B cell (primary cell): ENCODE measurements around the gene GTF2H2C. TPM values are rescaled to one million over a fixed set of nuclear protein-coding genes. Genes with fewer than 3 reads are reported as not detected.
"Not testable (repeated sequence)": the region's sequence is repeated elsewhere in the genome, so short reads cannot be mapped to it uniquely, and the experiment has no call there.

Experiments
- ATAC-seq: fragments of 200-7000 bp; cut with Tn5 transposase; one replicate; pipeline ENCODE4 v1.10.0; 2021; ENCODE audit warnings: low read depth, mild to moderate bottlenecking, moderate number of reproducible peaks, moderate library complexity
- CTCF ChIA-PET: fragments of 350-600 bp; sonication (Branson Sonifier 250); formaldehyde crosslinking; loops from one replicate; lab custom pipeline; 2021; ENCODE audit warnings: antibody characterized with exemption, inconsistent platforms; lab: Charles Lee
- POLR2A ChIA-PET: fragments of 350-600 bp; sonication (Branson Sonifier 250); formaldehyde crosslinking; loops from one replicate; lab custom pipeline; 2021; ENCODE audit warnings: antibody characterized with exemption; lab: Charles Lee
- DNase-seq: peaks from one replicate; pipeline ENCODE4 v3.0.0; 2013
- H2AFZ ChIP-seq: 2 replicates; pipeline ENCODE4 v1.6.1; 2012; ENCODE audit warnings: mild to moderate bottlenecking, low read depth, low read length; ENCODE audit not compliant: insufficient read depth, poor library complexity, severe bottlenecking
- H3K27ac ChIP-seq, 2 donors: 1 replicate in 1 of 2; 2 replicates in 1 of 2; pipeline ENCODE4 v1.5.1; 2012 to 2013; ENCODE audit warnings: low read length in 2 of 2, mild to moderate bottlenecking in 2 of 2, moderate library complexity in 1 of 2
- H3K27me3 ChIP-seq, 4 experiments: fragments of 200-600 bp in 1 of 4; sonication (generic) in 1 of 4; replicated peaks in 1 of 4; 1 replicate in 2 of 4; 2 replicates in 2 of 4; pipeline versions ENCODE4 v1.6.1 to v1.7.0; 2013 to 2016; ENCODE audit warnings: low read length in 3 of 4, mild to moderate bottlenecking in 2 of 4, mixed read lengths in 1 of 4, moderate library complexity in 1 of 4; ENCODE audit not compliant: insufficient read depth in 4 of 4, control insufficient read depth in 3 of 4; ENCODE audit errors: control extremely low read depth in 1 of 4
- H3K36me3 ChIP-seq, 2 experiments: replicated peaks in 1 of 2; 1 replicate in 1 of 2; 2 replicates in 1 of 2; pipeline versions ENCODE4 v1.6.1 to v1.7.1; 2013; ENCODE audit warnings: low read length in 1 of 2; ENCODE audit not compliant: insufficient read depth in 2 of 2, control insufficient read depth in 1 of 2; ENCODE audit errors: control extremely low read depth in 1 of 2, extremely low read depth in 1 of 2
- H3K4me1 ChIP-seq, 2 donors: fragments of 200-600 bp in 1 of 2; sonication (generic) in 1 of 2; 1 replicate in 1 of 2; 2 replicates in 1 of 2; pipeline versions ENCODE4 v1.5.1 to v1.6.1; 2013 to 2017; ENCODE audit warnings: low read length in 2 of 2; ENCODE audit not compliant: control insufficient read depth in 2 of 2, insufficient read depth in 2 of 2
- H3K4me2 ChIP-seq: replicated peaks from 2 replicates; pipeline ENCODE3; 2012; ENCODE audit warnings: mild to moderate bottlenecking, low read depth, low read length; ENCODE audit not compliant: poor library complexity, severe bottlenecking
- H3K4me3 ChIP-seq, 5 experiments: fragments of 200-600 bp in 1 of 5; sonication (generic) in 1 of 5; 1 replicate in 3 of 5; 2 replicates in 2 of 5; pipeline versions ENCODE4 v1.5.1 to v1.7.0; 2011 to 2016; ENCODE audit warnings: low read length in 4 of 5, mild to moderate bottlenecking in 4 of 5, low read depth in 2 of 5, control low read depth in 1 of 5, moderate library complexity in 1 of 5; ENCODE audit not compliant: insufficient read depth in 1 of 5; ENCODE audit errors: control extremely low read depth in 1 of 5, extremely low read depth in 1 of 5
- H3K79me2 ChIP-seq: fragments of 200-600 bp; sonication (generic); one replicate; pipeline ENCODE4 v1.6.0; 2016; ENCODE audit warnings: low read length; ENCODE audit not compliant: control insufficient read depth, insufficient read depth
- H3K9ac ChIP-seq: fragments of 200-600 bp; sonication (generic); 2 replicates; pipeline ENCODE4 v1.6.1; 2017; ENCODE audit warnings: mild to moderate bottlenecking, low read length, moderate library complexity
- H3K9me3 ChIP-seq, 3 donors: one replicate each; pipeline versions ENCODE4 v1.6.1 to v1.7.1; 2013; ENCODE audit warnings: low read length in 2 of 3; ENCODE audit not compliant: control insufficient read depth in 2 of 3, insufficient read depth in 1 of 3; ENCODE audit errors: control extremely low read depth in 1 of 3
- H4K20me1 ChIP-seq: 2 replicates; pipeline ENCODE4 v1.6.0; 2012; ENCODE audit warnings: mild to moderate bottlenecking, low read length; ENCODE audit not compliant: insufficient read depth, control insufficient read depth, poor library complexity, severe bottlenecking
- H3K27ac Mint-ChIP-seq: one replicate; pipeline ENCODE4 v1.8.0; 2021; ENCODE audit warnings: mixed read lengths
- H3K27me3 Mint-ChIP-seq: one replicate; pipeline ENCODE4 v1.8.0; 2021; ENCODE audit warnings: mixed read lengths
- H3K4me1 Mint-ChIP-seq: one replicate; pipeline ENCODE4 v1.8.0; 2021; ENCODE audit warnings: mixed read lengths
- H3K4me3 Mint-ChIP-seq: one replicate; pipeline ENCODE4 v1.8.0; 2021; ENCODE audit warnings: mixed read lengths
- H3K9me3 Mint-ChIP-seq: one replicate; pipeline ENCODE4 v1.8.0; 2022; ENCODE audit warnings: mixed read lengths; ENCODE audit not compliant: insufficient read depth
- EZH2 ChIP-seq: IDR thresholded peaks from 2 replicates; pipeline ENCODE4 v1.6.1; 2012; ENCODE audit warnings: borderline replicate concordance, low read depth, mild to moderate bottlenecking, moderate library complexity, low read length; ENCODE audit not compliant: insufficient read depth, poor library complexity, severe bottlenecking
- WGBS: methylation state at CpG from one replicate; pipeline ENCODE4 v1.1.5; 2013; ENCODE audit warnings: missing lambda C conversion rate; ENCODE audit not compliant: insufficient coverage; 5-methylcytosine and 5-hydroxymethylcytosine counted together
- intact Hi-C: fragments of 100-400 bp; cut with micrococcal nuclease; formaldehyde crosslinking; loops from one replicate; pipeline ENCODE4 v1.10.0; 2022
- polyA minus RNA-seq: library from RNA; depleted of rRNA, polyadenylated mRNA; stranded (reverse); fragments of >200 nt; gene quantifications from 2 replicates; pipeline ENCODE4 v1.2.3, GENCODE V29; 2012
- polyA plus RNA-seq: library from polyadenylated mRNA; depleted of rRNA; stranded (reverse); fragments of >200 nt; gene quantifications from 2 replicates; pipeline ENCODE4 v1.2.3, GENCODE V29; 2012
- total RNA-seq, 2 donors: library from RNA; stranded (reverse); fragments of 120-200 nt in 1 of 2; gene quantifications; 1 replicate in 1 of 2; 2 replicates in 1 of 2; pipeline versions ENCODE4 v1.2.3 to v1.2.4, GENCODE V29; 2013 to 2022
- TF ChIP-seq, protein P1 (sequence below): fragments of 200-600 bp; IDR thresholded peaks from one replicate; pipeline ENCODE4 v1.8.0; 2022; ENCODE audit warnings: antibody characterized with exemption, mild to moderate bottlenecking

Gene GTF2H2C
- total RNA-seq (46.2 and 55.7 TPM in 2 replicates), polyA plus RNA-seq (13.2 and 23.8 TPM in 2 replicates), polyA minus RNA-seq (12.1 and 19.8 TPM in 2 replicates)
- 49.8 TPM for total RNA-seq (2013)

DNA sequence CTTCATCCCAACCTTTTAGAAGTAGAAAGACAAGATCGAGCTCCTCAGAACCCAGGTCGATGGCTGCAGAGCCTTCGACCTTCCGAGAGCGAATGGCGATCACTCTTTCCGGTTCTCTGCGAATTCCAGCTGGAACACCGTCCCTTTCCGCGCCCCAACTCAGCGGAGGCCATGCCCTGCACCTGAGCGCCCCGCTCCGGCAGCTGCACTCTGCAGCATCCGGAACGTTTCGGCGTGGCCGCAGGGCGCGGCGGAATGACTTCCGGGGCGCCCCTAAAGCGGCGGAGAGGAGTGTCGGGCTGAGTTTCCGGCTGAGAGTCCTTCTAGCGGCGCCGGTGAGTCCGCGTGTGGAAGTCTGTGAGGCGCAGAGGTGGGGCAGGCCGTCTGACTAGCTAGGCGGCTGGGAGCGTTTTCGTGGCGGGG lies at the start of gene GTF2H2C:
Gene GTF2H2C (plus strand): TSS at position 284 of the 423 bp plus-strand sequence. CDS start 4,942 bp downstream, outside the sequence.
- H3K9me3 ChIP-seq, H3K27me3 ChIP-seq, POLR2A ChIA-PET, H4K20me1 ChIP-seq, H3K9me3 Mint-ChIP-seq, intact Hi-C loops, H3K27me3 Mint-ChIP-seq, H3K4me1 Mint-ChIP-seq, H3K36me3 ChIP-seq, CTCF ChIA-PET, H3K79me2 ChIP-seq, H3K4me1 ChIP-seq: not testable (repeated sequence)
- H3K9ac ChIP-seq, result peak within 1 kb of the TSS; percentile 45
- WGBS, result under 1% methylated on average over 22 of the region's 40 CpGs
- H2AFZ ChIP-seq, result peak within 1 kb of the TSS; percentile 66
- peak within 1 kb of the TSS; percentile 30 to 56 (median 42) for H3K4me3 ChIP-seq
- H3K4me2 ChIP-seq, result peak within 1 kb of the TSS; percentile 48
- ATAC-seq, result peak; percentile 97
- H3K27ac ChIP-seq, result peak within 1 kb of the TSS in 1 of 2 donors; percentile 10
- H3K4me3 Mint-ChIP-seq, result peak within 1 kb of the TSS; percentile 98
- DNase-seq, result peak; percentile 79
- peak within 1 kb of the TSS; percentile 93 for H3K27ac Mint-ChIP-seq

DNA sequence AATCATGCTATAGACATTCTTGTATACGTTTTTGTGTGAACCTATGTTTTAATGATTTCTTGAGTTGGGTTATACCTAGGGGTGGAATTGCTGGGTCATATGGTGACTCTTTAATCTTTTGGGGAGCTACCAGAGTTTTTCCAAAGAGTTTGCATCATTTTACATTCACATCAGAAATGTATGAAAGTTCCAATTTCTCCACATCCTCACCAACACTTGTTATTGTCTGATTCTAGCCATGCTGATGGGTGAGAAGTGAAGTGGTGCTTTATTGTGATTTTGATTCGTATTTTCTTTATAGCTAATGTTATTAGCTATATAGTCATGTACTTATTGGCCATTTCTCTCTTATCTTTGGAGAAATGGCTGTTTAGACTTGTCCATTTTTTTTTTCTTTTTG lies 49.3 kb upstream of the GTF2H2C start:
- peaks cover 8% of the 10 kb centered on the region for H3K27me3 Mint-ChIP-seq
- TF ChIP-seq EZH2, result no peak
- TF ChIP-seq, protein P1, sequence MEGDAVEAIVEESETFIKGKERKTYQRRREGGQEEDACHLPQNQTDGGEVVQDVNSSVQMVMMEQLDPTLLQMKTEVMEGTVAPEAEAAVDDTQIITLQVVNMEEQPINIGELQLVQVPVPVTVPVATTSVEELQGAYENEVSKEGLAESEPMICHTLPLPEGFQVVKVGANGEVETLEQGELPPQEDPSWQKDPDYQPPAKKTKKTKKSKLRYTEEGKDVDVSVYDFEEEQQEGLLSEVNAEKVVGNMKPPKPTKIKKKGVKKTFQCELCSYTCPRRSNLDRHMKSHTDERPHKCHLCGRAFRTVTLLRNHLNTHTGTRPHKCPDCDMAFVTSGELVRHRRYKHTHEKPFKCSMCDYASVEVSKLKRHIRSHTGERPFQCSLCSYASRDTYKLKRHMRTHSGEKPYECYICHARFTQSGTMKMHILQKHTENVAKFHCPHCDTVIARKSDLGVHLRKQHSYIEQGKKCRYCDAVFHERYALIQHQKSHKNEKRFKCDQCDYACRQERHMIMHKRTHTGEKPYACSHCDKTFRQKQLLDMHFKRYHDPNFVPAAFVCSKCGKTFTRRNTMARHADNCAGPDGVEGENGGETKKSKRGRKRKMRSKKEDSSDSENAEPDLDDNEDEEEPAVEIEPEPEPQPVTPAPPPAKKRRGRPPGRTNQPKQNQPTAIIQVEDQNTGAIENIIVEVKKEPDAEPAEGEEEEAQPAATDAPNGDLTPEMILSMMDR, result no peak

More for the DNA sequence above, 49.3 kb upstream of the GTF2H2C start:
- Mint-ChIP-seq H3K9me3 (no peaks in the 10 kb centered on the region), H3K4me1 (no peaks in the 10 kb centered on the region), H3K27ac (no peak overlapping the region), H3K4me3 (no peak overlapping the region)
- no peak overlapping the region for H3K9ac ChIP-seq
- H3K9me3 ChIP-seq, result no peaks in the 10 kb centered on the region
- H3K4me2 ChIP-seq, result no peak overlapping the region
- H4K20me1 ChIP-seq, result no peaks in the 10 kb centered on the region
- no peaks in the 10 kb centered on the region for H3K36me3 ChIP-seq
- no peaks in the 10 kb centered on the region for H3K27me3 ChIP-seq
- no CpG with 5 or more reads among the region's 2 CpGs for WGBS
- CTCF ChIA-PET, result no interaction called here
- no peak overlapping the region for H3K4me3 ChIP-seq
- POLR2A ChIA-PET, result no interaction called here
- H3K4me1 ChIP-seq, result no peaks in the 10 kb centered on the region
- no peak overlapping the region for H3K27ac ChIP-seq
- no peak overlapping the region for H2AFZ ChIP-seq
- intact Hi-C loops, result no loop called here
- no peak for ATAC-seq
- no peak for DNase-seq
- H3K79me2 ChIP-seq, result no peaks in the 10 kb centered on the region
